Retinal pigment epithelial cell (primary cell): ENCODE measurements around the gene DTD1.

Source experiments
- DNase-seq: peaks from one replicate; pipeline ENCODE4 v3.0.0-alpha.2; 2010; ENCODE audit warnings: low read depth
- H3K4me3 ChIP-seq: 2 replicates; pipeline ENCODE4 v1.5.1; 2011; ENCODE audit warnings: mild to moderate bottlenecking, low read length, control low read depth, moderate library complexity
- CTCF ChIP-seq: conservative IDR thresholded peaks from 2 replicates; pipeline ENCODE4 v1.5.1; 2011; ENCODE audit warnings: low read depth, low read length, control low read depth, inconsistent platforms

The DTD1 gene

GRCh38 chr20:18678549-18679419 lies 90.9 kb downstream of the DTD1 start:
- DNase-seq: peak; percentile 61
- no peak for TF ChIP-seq CTCF
- H3K4me3 ChIP-seq: no peak overlapping the region

- H3K4me3 ChIP-seq: no peak overlapping the region
- no peak for DNase-seq
- TF ChIP-seq CTCF: no peak
Measured at GRCh38 chr20:18683839-18684238, 96.0 kb downstream of the DTD1 start.

- no peak for DNase-seq
- TF ChIP-seq CTCF: no peak
Measured at GRCh38 chr20:18684775-18685174, 96.9 kb downstream of the DTD1 start.

GRCh38 chr20:18685406-18685805 lies 97.6 kb downstream of the DTD1 start:
- TF ChIP-seq CTCF: no peak
- H3K4me3 ChIP-seq: no peak overlapping the region
- no peak for DNase-seq

More at GRCh38 chr20:18684775-18685174, 96.9 kb downstream of the DTD1 start:
- H3K4me3 ChIP-seq: no peak overlapping the region

GRCh38 chr20:18686696-18687095 lies 98.8 kb downstream of the DTD1 start:
- TF ChIP-seq CTCF: no peak
- no peak for DNase-seq
- no peak overlapping the region for H3K4me3 ChIP-seq

- no peak overlapping the region for H3K4me3 ChIP-seq
- no peak for DNase-seq
- no peak for TF ChIP-seq CTCF
Measured at GRCh38 chr20:18688676-18689075, 100.8 kb downstream of the DTD1 start.

- TF ChIP-seq CTCF: no peak
- DNase-seq: no peak
- H3K4me3 ChIP-seq: no peak overlapping the region
Measured at GRCh38 chr20:18689557-18689956, 101.7 kb downstream of the DTD1 start.
